HepG2 (cell line): ENCODE results near the gene ARL16. TPM values are rescaled to one million over a fixed set of nuclear protein-coding genes. Genes with fewer than 3 reads are reported as not detected.

Experiments
- ARID3A ChIP-seq: IDR thresholded peaks from 2 replicates; pipeline ENCODE4 v1.6.1; 2012; ENCODE audit warnings: low read depth, low read length, improper control_type of control experiment
- HOXA5 ChIP-seq: sonication (generic); formaldehyde crosslinking; IDR thresholded peaks from 2 replicates; pipeline ENCODE4 v1.4.0; 2020; ENCODE audit warnings: missing genetic modification reagents
- IKZF1 ChIP-seq: fragments of 450-650 bp; IDR thresholded peaks from 2 replicates; pipeline ENCODE4 v1.7.1; 2016
- MBNL3 ChIP-seq: fragments of 250-450 bp; sonication (Bioruptor Pico); conservative IDR thresholded peaks from 2 replicates; pipeline ENCODE4 v1.8.0; 2022; ENCODE audit warnings: mild to moderate bottlenecking, inconsistent platforms
- PAWR ChIP-seq: sonication (generic); formaldehyde crosslinking; IDR thresholded peaks from 2 replicates; pipeline ENCODE4 v1.4.0; 2020; ENCODE audit warnings: missing genetic modification reagents, mild to moderate bottlenecking, borderline replicate concordance
- PRPF4 ChIP-seq: fragments of 200-400 bp; formaldehyde crosslinking; IDR thresholded peaks from 2 replicates; pipeline ENCODE4 v1.6.1; 2016; ENCODE audit warnings: low read length, low read depth; ENCODE audit not compliant: poor library complexity, severe bottlenecking
- SRSF1 ChIP-seq: fragments of 200-400 bp; formaldehyde crosslinking; optimal IDR thresholded peaks from 2 replicates; pipeline ENCODE3; 2017; ENCODE audit warnings: mild to moderate bottlenecking, low read depth, low read length, moderate library complexity
- TFDP1 ChIP-seq: IDR thresholded peaks from 2 replicates; pipeline ENCODE4 v1.6.1; 2016; ENCODE audit warnings: missing compliant biosample characterization, missing genetic modification reagents, borderline replicate concordance
- ZBTB42 ChIP-seq: sonication (generic); formaldehyde crosslinking; IDR thresholded peaks from 2 replicates; pipeline ENCODE4 v1.5.0; 2020; ENCODE audit warnings: mild to moderate bottlenecking, missing genetic modification reagents
- ZNF253 ChIP-seq: sonication (generic); formaldehyde crosslinking; IDR thresholded peaks from 2 replicates; pipeline ENCODE4 v1.8.0; 2022; ENCODE audit warnings: mild to moderate bottlenecking, missing genetic modification reagents, borderline replicate concordance
- ZNF264 ChIP-seq: sonication (generic); formaldehyde crosslinking; IDR thresholded peaks from 2 replicates; pipeline ENCODE4 v1.4.0; 2020; ENCODE audit warnings: missing genetic modification reagents
- ZNF317 ChIP-seq: sonication (generic); formaldehyde crosslinking; IDR thresholded peaks from 2 replicates; pipeline ENCODE4 v1.5.0; 2020; ENCODE audit warnings: mild to moderate bottlenecking, missing genetic modification reagents
- ZNF337 ChIP-seq: sonication (generic); formaldehyde crosslinking; IDR thresholded peaks from 2 replicates; pipeline ENCODE4 v1.5.1; 2020; ENCODE audit warnings: missing genetic modification reagents, low read depth, mild to moderate bottlenecking, borderline replicate concordance
- ZNF407 ChIP-seq: sonication (generic); formaldehyde crosslinking; IDR thresholded peaks from one replicate; pipeline ENCODE4 v1.5.1; 2020; ENCODE audit warnings: mild to moderate bottlenecking, missing genetic modification reagents; ENCODE audit errors: not compliant biosample characterization
- ZNF513 ChIP-seq: sonication (generic); formaldehyde crosslinking; conservative IDR thresholded peaks from 2 replicates; pipeline ENCODE4 v1.5.0; 2020; ENCODE audit warnings: missing genetic modification reagents
- ZNF776 ChIP-seq: sonication (generic); formaldehyde crosslinking; IDR thresholded peaks from 2 replicates; pipeline ENCODE4 v1.4.0; 2020; ENCODE audit warnings: mild to moderate bottlenecking, missing genetic modification reagents
- polyA plus RNA-seq, 8 experiments: library from polyadenylated mRNA; depleted of rRNA in 3 of 8; stranded (reverse) in 7 of 8; unstranded in 1 of 8; fragments of >200 nt; fragmentation: Illumina TruSeq in 4 of 8; extraction: Trizol in 4 of 8; gene quantifications; 2 replicates each; pipeline versions ENCODE4 v1.2.1 to v1.2.3, GENCODE V29; 2011 to 2016; ENCODE audit warnings: low read depth in 4 of 8, missing spikeins in 1 of 8, mixed read lengths in 1 of 8; ENCODE audit not compliant: insufficient read depth in 1 of 8
- total RNA-seq, 5 experiments: library from RNA; depleted of rRNA; stranded (reverse); fragments of >200 nt; fragmentation: Illumina TruSeq; extraction: Trizol; gene quantifications; 2 replicates each; pipeline ENCODE4 v1.2.3, GENCODE V29; 2016; ENCODE audit warnings: low read depth in 1 of 5

ARL16 gene
- total and polyA plus RNA-seq, 2 of the 13 experiments (the other 11 are each of a cell fraction or from before 2014, with no cell fraction given) = 20.8 to 30.8 TPM

- TF ChIP-seq ZNF317 (peak; percentile 92), ZNF776 (CRISPR knock-in tag) (peak; percentile 99), PRPF4 (no peak), SRSF1 (no peak), ZNF264 (CRISPR knock-in tag) (peak; percentile 91), ZNF407 (peak; percentile 96), PAWR (peak; percentile 91; the same call in 1 of the 2 replicates), ZBTB42 (CRISPR knock-in tag) (peak; percentile 83; the same call in 1 of the 2 replicates), ZNF513 (no peak), IKZF1 (no peak), ARID3A (no peak), MBNL3 (no peak), ZNF253 (CRISPR knock-in tag) (peak; percentile 98), TFDP1 (peak; percentile 100), HOXA5 (CRISPR knock-in tag) (peak; percentile 75; the same call in 1 of the 2 replicates), ZNF337 (CRISPR knock-in tag) (peak; percentile 98; the same call in 1 of the 2 replicates)
Measured at GRCh38 chr17:81727324-81728031, 43.9 kb upstream of the ARL16 start (continued).
